ENCODE results near the gene CCDC194.
A peak's percentile ranks its signal among the peaks of the same experiment; 100 is the strongest.

CCDC194 gene

DNA sequence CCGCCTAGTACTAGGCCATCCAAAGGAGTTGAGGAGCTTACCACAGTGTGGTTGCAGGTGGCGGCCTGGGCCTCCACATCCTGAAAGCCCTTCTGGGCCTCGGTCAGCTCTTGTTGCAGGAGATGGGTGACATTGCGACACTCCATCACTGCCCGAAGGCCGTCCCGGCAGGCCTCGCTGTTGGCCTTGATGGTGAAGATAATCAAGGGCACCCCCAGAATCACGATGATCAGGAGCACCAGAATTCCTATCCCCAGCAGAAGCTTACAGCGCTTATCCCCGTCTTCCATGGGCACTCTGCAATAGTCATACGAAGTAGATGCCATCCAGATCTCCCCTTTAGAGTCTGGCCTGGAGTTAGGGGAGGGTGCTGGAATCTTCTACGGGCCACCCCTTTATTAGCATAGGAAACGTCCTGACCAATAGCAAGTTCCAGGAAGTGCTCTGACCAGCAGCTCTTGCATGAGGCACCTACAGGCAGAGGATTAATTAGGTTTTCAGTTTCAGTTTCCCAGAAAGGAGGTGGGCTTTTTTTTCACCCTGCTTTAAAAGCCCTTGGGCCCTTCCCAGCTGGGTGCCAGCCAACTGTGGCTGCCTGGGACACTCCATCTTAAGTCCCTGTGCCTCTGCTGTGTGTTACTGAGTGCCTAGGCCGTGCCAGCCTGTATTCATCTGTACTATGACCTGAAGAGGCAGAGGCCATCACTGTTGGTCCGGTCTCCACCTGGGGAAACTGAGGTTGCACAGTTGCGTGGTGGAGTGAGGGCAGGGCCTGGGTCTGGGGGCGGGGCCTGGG is 11.5 kb upstream of the CCDC194 start, which contains the start of gene BST2:
BST2 (minus strand) TSS at position 381 of the 796 bp plus-strand sequence; CDS start at position 326, 55 bp downstream.
- DNase-seq, result peak; percentile 38

- no peak for DNase-seq
These were observed 10.7 kb upstream of the CCDC194 start for GRCh38 chr19:17404621-17405249.

- no peak for DNase-seq
These were observed 10.0 kb upstream of the CCDC194 start for GRCh38 chr19:17404015-17404414.

GRCh38 chr19:17402982-17403855 is 9.2 kb upstream of the CCDC194 start:
- DNase-seq, result peak; percentile 25

DNA sequence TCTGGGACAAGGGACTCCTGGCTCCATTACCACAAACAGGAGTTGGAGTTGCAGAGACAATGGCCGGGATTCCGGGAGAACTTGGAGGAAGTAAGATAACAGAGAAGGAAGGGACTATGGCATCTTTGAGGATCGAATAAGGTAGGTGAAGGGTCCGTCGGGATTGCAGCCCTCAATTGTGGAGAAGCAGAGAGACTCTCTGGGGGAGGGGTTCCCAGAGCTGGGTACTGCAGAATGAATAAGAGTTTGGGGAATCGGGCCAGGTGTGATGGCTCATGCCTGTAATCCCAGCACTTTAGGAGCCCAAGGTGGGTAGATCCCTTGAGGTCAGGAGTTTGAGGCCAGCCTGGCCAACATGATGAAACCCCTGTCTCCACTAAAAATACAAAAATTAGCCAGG is 7.6 kb upstream of the CCDC194 start:
- no peak for DNase-seq

- no peak for DNase-seq
These were observed 5.0 kb upstream of the CCDC194 start for GRCh38 chr19:17398902-17399527.

DNA sequence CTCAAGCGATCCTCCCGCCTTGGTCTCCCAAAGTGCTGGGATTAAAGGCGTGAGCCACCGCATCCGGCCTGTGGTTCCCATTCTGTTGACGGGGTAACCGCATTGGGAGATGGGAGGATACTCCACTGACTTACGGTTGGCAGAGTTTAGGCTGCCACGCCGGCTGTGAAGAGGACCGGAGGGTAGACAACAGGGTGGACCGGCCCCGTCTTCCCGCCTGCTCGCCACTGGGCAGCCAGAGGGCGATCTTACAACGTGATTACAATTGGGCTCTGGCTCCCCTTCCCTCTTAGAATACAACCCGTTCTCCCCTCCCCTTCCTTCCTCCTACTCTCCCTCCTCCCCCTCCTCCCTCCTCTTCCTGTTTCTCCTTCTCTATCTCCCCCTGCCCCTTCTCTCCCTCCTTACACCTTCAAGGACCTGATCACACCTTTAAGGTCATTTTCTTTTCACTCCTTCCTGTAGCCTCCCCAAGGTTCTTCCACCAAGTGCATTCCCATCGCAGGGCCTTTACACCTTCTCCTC is 957 bp upstream of the CCDC194 start:
- peak; percentile 54 for DNase-seq

GRCh38 chr19:17393002-17393401 is 994 bp downstream of the CCDC194 start:
- DNase-seq, result no peak

DNA sequence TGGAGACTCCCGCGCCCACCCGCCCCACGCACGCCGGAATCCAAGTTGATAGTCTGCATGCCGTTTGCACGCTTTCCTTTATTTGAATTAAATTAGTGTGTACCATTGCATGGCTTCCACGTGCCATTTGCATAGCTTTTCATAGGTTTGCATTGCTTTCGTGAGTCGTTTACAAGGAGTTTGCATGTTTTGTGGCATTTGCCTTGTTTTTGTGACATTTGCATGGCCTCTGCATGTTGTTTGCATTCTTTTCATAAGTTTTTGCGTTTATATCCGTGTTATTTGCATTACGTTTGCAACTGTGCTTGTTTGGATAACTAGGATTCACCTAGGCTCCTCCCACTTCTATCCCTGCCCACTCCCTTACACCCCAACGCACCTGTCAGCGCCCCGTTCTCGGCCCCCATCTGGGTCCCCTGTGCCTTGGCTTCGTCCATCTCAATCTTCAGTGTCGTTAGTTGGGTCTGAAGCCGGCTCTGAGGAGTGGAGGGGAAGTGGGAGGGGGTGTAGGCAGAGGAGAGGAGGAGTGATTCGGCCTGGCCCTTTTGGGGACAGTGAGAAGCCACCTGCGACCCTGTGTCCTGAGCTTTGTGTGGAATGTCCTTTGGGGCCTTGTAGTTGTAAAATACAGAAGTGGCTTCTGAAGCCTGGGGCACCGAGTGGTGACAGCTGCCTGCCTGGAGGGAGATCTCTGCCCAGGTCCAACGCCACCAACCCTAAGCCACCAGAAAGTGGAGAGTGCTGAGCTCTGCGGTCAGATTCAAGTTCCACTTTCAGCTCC is 2.4 kb downstream of the CCDC194 start:
- no peak for DNase-seq

DNA sequence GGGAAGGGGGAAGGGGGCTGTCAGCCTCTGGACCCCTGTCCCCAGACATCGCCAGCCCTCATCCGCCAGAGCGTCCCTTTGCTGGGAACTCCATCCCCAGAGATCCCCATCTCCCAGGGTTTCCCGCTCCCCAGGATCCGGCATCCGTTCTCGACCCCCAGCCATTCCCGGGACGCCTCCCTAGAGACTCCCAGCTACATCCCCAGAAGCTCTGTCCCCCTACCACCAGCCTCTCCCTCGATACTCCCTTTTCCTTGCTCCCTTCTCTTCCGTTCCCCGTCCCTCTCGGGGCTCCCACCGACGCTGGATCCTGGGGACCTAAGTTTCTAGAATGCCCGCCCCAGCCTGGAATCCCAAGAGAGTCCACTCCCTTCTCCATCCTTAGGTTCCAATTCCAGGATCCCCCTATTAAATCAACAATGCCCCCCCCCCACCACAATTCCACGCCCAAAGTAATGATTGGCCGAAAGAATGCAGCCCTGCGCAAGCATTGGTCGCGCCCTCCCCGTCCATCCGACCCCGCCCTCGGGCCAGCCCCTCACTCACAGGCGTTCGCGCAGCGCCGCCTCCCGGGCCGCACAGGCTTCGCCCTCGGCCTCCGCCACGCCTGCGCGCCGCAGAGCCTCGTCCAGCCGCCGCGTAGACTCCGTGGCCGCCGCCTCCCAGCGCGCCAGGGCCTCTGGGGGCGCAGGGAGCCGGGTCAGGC is 3.2 kb downstream of the CCDC194 start:
- peak; percentile 90 for DNase-seq

- peak; percentile 22 for DNase-seq
These were observed 3.9 kb downstream of the CCDC194 start for GRCh38 chr19:17389957-17390664.

DNA sequence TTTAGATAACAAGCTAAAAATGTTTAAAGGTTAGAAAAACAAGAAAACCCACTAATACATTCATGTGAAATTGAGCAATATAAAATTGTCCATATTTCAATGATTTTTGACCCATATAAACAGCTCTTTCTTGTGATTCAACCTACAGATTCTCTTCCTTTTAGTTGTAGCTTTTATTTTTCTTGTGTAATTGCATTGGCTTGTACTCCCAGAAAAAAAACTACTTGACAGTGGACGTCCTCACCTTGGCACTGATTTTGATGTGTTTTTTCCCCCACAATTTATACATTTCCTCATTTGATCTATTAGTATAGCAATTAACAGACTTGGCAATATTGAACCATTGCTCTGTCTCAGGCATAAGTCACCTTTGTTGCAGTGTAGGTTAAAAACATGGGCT is 4.7 kb downstream of the CCDC194 start:
- DNase-seq, result no peak

GRCh38 chr19:17385878-17386611 is 8.0 kb downstream of the CCDC194 start:
- DNase-seq, result peak; percentile 65

GRCh38 chr19:17380426-17381138 is 13.4 kb downstream of the CCDC194 start:
- DNase-seq, result no peak

GRCh38 chr19:17379221-17379631 is 14.8 kb downstream of the CCDC194 start:
- DNase-seq, result no peak

- DNase-seq, result no peak
These were observed 15.7 kb downstream of the CCDC194 start for GRCh38 chr19:17378271-17378670.

- no peak for DNase-seq
These were observed 16.9 kb downstream of the CCDC194 start, which contains the start of gene PLVAP for GRCh38 chr19:17376935-17377600. TSS of gene PLVAP (minus strand) at chr19:17377342. CDS start at chr19:17377288, 54 bp downstream.

DNA sequence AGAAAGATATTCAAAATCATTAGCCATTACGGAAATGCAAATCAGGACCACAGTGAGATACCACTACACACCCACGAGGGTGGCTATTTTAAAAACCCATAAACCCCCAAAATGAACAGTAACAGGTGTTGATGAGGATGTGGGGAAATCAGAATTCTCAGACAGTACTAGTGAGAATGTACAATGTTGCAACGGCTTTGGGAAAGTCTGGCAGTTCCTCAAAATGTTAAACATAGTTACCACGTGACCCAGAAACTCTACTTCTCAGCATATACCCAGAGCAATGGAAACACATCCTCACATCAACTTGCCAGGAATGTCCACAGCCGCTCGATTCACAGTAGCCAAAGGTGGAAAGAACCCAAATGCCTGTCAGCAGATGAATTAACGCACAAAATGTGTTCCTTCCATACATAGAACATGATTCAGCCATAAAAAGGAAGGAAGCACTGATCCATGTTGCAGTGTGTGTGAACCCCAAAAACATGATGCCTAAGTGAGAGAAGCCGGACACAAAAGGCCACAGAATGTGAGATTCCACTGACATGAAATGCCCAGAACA is 23.9 kb downstream of the CCDC194 start:
- no peak for DNase-seq
